ENCODE results near the gene CCR1.

CCR1 gene

GRCh38 chr3:46228260-46229242 is 20.4 kb upstream of the CCR1 start:
- TF ChIP-seq CTCF (IDR thresholded peaks at IDR 0.05; ENCODE audit: low read depth, low read length, missing control alignments), result no peak
- in situ Hi-C loops (cut with HindIII; ENCODE audit: low sequenced_read_pairs), result no loop called here
- no peak for DNase-seq (ENCODE audit: low read depth)
- H3K4me3 ChIP-seq (ENCODE audit: low read depth, low read length), result no peak overlapping the region

GRCh38 chr3:46222435-46223161 is 14.5 kb upstream of the CCR1 start:
- DNase-seq (ENCODE audit: low read depth), result no peak
- in situ Hi-C loops (cut with HindIII; ENCODE audit: low sequenced_read_pairs), result no loop called here
- H3K4me3 ChIP-seq (ENCODE audit: low read depth, low read length), result no peak overlapping the region
- TF ChIP-seq CTCF (IDR thresholded peaks at IDR 0.05; ENCODE audit: low read depth, low read length, missing control alignments), result no peak

- no peak for DNase-seq (ENCODE audit: low read depth)
- H3K4me3 ChIP-seq (ENCODE audit: low read depth, low read length), result no peak overlapping the region
- no peak for TF ChIP-seq CTCF (IDR thresholded peaks at IDR 0.05; ENCODE audit: low read depth, low read length, missing control alignments)
- in situ Hi-C loops (cut with HindIII; ENCODE audit: low sequenced_read_pairs), result no loop called here
These were observed 13.8 kb upstream of the CCR1 start for GRCh38 chr3:46221938-46222337.

- in situ Hi-C loops (cut with HindIII; ENCODE audit: low sequenced_read_pairs), result no loop called here
- no peak for DNase-seq (ENCODE audit: low read depth)
- no peak for TF ChIP-seq CTCF (IDR thresholded peaks at IDR 0.05; ENCODE audit: low read depth, low read length, missing control alignments)
- H3K4me3 ChIP-seq (ENCODE audit: low read depth, low read length), result no peak overlapping the region
These were observed 13.3 kb upstream of the CCR1 start for GRCh38 chr3:46221391-46221790.

GRCh38 chr3:46218196-46218709 is 10.1 kb upstream of the CCR1 start:
- TF ChIP-seq CTCF (IDR thresholded peaks at IDR 0.05; ENCODE audit: low read depth, low read length, missing control alignments), result no peak
- DNase-seq (ENCODE audit: low read depth), result no peak
- H3K4me3 ChIP-seq (ENCODE audit: low read depth, low read length), result no peak overlapping the region
- in situ Hi-C loops (cut with HindIII; ENCODE audit: low sequenced_read_pairs), result no loop called here

- TF ChIP-seq CTCF (IDR thresholded peaks at IDR 0.05; ENCODE audit: low read depth, low read length, missing control alignments), result no peak
- DNase-seq (ENCODE audit: low read depth), result no peak
- no peak overlapping the region for H3K4me3 ChIP-seq (ENCODE audit: low read depth, low read length)
- in situ Hi-C loops (cut with HindIII; ENCODE audit: low sequenced_read_pairs), result no loop called here
These were observed 7.8 kb upstream of the CCR1 start for GRCh38 chr3:46215810-46216414.
